Measurements from ENCODE around the gene SSX4B.
"Not testable (repeated sequence)": the region's sequence is repeated elsewhere in the genome, so short reads cannot be mapped to it uniquely, and the experiment has no call there.

Gene SSX4B, protein sequence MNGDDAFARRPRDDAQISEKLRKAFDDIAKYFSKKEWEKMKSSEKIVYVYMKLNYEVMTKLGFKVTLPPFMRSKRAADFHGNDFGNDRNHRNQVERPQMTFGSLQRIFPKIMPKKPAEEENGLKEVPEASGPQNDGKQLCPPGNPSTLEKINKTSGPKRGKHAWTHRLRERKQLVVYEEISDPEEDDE

DNA sequence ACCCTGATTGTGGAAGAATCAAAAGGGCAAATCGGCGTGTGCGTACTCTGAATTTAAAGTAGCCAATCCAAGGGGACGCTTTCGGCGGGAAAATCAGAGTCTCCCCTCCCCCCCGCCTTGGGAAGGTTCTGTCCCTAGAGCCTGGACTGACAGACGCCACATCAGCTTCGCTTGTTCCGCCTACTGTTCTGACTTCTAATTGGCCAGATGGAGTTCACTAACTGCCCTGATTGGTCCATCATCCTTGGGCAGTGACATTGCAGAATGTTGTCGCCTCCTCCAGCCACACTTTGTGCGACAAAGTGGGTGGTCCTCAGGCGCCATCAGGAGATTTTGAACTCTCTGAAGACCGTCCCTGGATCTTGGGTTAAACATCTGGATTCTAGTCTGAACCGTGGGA lies at the start of gene SSX4B:
Gene SSX4B (minus strand): TSS at position 101 of the 400 bp plus-strand sequence. CDS start 588 bp downstream, outside the sequence.
- not testable (repeated sequence) for DNase-seq

DNA sequence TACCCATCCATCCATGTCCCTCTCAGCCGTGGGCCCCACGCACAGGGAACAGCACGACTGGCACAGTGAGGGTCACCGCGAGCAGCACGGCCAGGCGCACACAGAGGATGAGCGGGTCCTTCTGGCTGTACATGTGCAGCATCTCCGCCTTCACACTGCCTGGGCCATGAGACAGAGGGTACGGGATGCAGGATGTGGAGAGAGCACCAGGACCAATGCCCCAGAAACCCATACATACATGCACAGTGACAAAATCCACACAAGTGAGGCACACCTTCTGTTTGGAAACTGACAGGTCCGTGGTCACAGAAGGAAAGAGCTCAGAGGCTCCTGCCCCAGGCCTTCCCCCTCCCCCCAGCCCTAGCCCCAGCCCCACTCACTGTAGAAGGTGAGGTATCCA lies 48.8 kb upstream of the SSX4B start:
- no peak for DNase-seq

DNA sequence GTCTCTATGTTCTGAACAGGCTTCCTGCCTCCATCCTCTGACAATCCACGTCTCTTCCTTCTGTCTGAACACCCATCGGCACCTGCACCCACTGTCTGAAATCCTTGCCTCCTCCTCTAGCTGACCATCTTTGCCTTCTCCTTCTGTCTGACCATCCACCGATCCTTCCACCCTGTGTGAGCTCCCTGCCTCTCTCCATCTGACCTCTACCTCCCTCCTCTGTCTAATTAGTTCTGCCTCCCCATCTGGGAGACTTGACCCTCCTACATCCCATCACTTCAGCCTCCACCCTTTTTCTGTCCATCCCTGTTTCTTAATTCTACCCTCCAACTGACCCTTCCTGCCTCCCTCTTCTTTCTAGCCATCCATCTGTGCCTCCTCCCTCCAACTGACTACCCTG lies 48.3 kb upstream of the SSX4B start:
- DNase-seq: no peak

DNA sequence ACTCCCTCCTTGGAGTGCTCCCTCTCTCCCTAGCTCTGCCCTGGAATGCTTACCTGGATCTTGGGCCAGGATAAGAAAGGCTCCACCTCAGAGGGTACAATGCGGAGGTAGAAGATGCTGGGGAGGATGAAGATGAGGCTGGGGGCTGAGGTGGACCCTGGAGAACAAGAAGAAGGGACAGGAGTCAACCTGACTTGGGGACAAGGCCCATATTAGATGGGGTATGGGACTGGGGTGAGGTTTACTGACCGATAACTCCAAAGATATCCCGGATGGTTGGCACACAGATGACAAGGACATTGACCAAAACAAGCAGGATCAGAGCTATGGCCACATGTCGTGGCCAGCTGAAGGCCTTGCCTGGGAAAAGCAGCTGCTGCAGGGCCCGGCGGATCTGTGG lies 47.7 kb upstream of the SSX4B start:
- no peak for DNase-seq

DNA sequence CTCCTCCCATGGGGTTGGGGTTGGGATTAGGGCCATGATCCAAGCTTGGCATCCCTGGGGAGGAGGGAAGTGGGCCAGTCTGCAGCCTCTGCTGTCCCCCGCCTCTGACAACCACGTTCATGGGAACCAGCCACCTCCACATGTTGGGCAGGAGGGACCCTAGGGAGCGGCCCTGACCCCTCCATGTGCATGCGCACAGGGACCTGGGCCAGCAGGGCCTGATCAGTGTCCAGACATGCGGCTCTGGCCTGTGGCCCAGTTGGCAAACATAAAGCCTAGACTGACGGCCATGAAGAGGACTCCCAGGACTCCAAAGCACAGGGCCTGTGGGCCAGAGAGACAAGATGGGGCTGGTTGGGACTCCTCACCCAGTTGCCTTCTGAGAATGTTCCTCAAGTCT lies 47.0 kb upstream of the SSX4B start:
- no peak for DNase-seq

DNA sequence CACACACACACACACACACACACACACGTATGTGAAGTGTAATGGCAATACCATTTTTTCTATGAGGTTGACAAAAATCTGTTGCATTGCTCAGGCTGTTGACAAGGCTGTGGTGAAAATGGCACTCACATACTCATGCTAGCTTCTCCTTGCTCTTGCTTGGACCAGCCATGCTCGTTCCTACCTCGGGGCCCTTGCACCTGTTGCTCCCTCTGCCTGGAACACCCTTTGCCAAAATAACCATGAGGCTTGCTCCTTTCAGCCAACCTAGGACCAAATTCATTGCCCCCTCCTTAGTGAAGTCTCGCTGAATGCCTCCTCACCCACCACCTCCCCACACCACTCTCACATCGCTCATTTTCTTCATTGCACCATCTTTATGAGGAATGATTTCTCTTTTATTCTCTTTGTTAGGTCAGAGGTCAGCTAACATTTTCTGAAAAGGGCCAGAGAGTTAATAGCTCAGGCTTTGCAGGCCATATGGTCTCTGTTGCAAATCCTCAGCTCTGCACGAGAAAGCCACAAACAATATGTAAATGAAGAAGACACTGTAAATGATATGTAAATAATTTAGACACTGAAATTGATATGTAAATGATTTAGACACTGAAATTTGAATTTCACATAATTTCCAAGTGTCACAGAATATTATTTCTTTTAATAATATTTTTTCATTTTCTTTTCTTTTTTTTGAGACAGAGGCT lies 45.0 kb upstream of the SSX4B start:
- no peak for DNase-seq

DNA sequence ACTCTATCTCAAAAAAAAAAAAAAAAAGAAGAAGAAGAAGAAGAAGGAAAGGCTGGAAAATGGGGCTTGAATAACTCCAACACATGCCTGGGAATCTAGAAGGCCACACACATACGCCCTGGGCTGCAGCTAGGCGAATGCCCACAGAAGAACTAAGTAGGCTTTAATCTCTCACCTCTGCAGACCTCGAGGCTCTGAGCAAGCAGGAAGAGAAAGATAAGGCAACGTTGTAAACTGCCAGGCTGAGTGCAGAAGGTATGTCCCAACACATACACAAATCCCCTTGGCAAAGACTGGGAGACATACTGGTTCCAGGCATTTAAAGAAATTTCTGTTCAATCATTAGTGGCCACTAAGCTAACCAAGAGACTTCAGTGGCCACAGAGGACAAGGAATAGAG lies 39.9 kb upstream of the SSX4B start:
- no peak for DNase-seq

DNA sequence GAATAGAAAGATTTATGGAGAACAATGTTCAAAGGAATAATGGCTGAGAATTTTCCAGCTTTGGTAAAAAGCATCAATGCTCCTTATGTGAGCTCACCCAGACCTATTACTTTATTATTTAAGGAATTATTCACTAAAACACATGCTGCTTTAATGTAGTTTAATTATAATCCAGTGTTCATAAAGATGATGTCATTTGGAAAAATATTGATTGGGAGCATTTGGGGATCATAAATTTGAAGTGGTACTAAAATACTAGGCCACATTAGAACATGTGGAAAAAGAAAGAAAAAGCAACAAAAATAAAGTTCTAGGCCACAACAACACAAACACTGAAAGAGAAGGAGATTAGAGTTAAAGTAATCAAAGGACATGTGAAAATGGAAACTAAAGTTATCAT lies 38.3 kb upstream of the SSX4B start:
- no peak for DNase-seq

DNA sequence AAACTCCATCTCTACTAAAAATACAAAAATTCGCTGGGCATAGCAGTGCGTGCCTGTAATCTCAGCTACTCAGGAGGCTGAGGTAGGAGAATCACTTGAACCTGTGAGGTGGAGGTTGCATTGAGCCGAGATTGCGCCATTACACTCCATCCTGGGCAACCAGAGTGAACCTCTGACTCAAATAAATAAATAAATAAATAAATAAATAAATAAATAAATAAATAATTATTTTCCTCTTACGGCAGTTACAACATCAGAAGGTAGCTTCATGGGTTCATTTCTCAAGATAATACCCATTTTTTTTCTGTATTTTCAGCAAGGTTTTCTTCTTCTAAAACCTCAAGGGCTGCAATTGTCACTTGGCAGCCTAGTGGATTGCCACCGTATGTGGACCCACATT lies 35.4 kb upstream of the SSX4B start:
- not testable (repeated sequence) for DNase-seq

DNA sequence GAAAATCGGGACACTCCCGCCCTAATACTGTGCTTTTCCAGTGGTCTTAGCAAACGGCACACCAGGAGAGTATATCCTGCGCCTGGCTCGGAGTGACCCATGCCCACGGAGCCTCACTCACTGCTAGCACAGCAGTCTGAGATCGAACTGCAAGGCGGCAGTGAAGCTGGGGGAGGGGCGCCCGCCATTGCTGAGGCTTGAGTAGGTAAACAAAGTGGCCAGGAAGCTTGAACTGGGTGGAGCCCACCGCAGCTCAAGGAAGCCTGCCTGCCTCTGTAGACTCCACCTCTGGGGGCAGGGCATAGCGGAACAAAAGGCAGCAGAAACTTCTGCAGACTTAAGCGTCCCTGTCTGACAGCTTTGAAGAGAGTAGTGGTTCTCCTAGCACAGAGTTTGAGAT lies 22.0 kb upstream of the SSX4B start:
- DNase-seq: not testable (repeated sequence)

DNA sequence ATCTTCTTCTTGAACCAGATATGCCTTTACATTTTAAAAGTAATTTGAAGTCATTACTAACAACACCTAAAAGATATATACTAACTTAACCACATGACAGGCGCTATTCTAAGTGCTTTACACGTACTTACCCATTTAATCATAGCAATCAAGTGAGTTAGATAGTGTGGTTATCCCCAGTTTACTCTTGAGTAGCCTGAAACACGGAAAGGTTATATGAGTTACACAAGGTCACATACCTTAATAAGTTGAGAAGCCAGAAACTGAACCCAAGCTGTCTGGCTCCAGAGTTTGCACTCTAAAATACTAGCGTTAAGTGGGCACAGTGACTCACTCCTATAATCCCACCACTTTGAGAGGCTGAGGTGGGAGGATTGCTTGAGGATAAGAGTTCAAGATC lies 18.4 kb upstream of the SSX4B start:
- DNase-seq: not testable (repeated sequence)

DNA sequence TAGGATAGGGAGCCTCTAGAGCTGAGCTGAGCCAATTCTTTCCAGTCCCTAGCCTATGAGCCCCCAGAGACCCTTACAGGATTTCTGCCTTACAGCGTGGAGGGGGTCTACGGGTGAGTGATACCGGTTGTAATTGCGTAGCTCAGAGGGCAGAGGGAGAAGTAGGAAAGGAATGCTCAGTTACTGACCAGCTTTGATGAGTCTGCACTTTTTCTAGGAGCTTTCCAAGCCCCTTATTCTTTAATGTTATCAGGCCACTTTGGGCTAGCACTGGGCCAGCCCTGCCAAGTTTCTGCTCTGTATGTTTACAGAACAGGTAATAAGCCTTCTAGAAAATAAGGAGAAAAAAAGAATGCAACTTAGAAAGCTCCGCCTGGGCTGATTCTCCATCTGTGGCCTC lies 17.8 kb upstream of the SSX4B start:
- not testable (repeated sequence) for DNase-seq

DNA sequence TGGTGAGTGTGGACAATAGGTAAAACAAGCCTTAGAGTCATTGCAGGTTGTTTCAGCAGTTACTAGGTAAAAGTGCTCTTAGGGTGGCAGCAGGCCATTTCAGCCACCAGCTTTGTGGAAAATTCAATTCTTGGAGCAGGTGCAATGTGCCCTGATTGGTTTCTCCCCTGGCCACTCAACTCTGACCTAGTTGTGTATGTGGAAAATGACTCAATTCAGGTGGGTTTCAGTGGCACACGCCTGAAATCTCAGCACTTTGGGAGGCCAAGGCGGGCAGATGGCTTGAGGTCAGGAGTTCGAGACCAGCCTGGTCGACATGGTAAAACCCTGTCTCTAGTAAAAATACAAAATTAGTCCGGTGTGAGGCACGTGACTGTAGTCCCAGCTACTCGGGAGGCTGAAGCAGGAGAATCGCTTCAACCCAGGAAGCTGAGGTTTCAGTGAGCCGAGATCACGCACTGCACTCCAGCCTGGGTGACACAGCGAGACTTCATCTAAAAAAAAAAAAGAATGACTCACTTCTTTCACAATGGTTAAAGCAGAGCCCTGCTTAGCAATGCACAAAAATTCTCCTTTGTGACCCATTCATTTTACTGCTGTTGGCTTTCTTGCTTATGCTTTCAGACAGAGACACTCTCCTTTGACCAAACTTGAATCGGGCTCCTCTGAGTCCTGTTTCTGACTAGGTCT lies 15.4 kb upstream of the SSX4B start:
- not testable (repeated sequence) for DNase-seq

DNA sequence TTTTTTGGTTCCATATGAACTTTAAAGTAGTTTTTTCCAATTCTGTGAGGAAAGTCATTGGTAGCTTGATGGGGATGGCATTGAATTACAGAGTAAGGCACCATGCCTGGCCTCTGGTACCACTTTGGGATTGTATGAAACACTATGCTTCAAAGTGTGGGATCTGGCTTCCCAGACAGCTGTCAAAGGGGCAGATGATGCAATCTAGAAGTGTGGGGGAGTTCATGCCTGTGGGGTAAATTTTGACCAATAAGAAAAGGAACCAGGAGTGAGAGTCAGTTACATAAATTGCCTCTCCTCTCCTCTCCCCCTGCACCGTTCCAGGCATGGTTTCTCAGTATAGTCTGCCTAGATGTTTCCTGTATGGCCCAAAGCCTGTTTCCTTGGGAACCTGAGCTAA lies 13.9 kb downstream of the SSX4B start:
- DNase-seq: not testable (repeated sequence)

DNA sequence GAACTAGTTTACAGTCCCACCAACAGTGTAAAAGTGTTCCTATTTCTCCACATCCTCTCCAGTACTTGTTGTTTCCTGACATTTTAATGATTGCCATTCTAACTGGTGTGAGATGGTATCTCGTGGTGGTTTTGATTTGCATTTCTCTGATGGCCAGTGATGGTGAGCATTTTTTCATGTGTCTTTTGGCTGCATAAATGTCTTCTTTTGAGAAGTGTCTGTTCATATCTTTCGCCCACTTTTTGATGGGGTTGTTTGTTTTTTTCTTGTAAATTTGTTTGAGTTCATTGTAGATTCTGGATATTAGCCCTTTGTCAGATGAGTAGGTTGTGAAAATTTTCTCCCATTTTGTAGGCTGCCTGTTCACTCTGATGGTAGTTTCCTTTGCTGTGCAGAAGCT lies 14.8 kb downstream of the SSX4B start:
- DNase-seq: not testable (repeated sequence)

DNA sequence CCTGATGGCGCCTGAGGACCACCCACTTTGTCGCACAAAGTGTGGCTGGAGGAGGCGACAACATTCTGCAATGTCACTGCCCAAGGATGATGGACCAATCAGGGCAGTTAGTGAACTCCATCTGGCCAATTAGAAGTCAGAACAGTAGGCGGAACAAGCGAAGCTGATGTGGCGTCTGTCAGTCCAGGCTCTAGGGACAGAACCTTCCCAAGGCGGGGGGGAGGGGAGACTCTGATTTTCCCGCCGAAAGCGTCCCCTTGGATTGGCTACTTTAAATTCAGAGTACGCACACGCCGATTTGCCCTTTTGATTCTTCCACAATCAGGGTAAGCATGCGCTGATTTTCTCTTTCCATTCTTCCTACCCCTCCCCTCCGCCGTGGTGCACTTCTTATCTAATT lies 28.5 kb downstream of the SSX4B start, which contains the start of gene SSX4:
Gene SSX4 (plus strand): TSS at position 301 of the 400 bp plus-strand sequence. CDS start 515 bp downstream, outside the sequence.
- not testable (repeated sequence) for DNase-seq

DNA sequence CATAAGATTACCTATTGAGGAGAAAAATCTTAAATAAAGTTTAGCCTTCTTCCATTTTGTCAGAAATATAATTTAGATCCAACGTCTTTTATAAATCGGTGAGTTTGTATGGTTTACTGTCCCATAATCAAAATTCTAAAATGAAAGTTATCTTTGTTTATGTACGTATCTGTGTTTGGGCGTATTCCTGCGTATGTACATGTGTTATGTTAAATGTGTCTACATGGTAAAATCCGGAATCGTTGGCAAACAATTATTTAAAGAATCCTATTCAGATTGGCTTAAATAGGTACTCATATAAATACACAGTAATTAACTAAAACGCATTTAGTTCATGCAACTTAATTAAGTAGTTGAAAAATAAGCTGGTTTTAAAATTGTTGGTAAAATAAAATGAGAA lies 41.4 kb downstream of the SSX4B start:
- DNase-seq: not testable (repeated sequence)

DNA sequence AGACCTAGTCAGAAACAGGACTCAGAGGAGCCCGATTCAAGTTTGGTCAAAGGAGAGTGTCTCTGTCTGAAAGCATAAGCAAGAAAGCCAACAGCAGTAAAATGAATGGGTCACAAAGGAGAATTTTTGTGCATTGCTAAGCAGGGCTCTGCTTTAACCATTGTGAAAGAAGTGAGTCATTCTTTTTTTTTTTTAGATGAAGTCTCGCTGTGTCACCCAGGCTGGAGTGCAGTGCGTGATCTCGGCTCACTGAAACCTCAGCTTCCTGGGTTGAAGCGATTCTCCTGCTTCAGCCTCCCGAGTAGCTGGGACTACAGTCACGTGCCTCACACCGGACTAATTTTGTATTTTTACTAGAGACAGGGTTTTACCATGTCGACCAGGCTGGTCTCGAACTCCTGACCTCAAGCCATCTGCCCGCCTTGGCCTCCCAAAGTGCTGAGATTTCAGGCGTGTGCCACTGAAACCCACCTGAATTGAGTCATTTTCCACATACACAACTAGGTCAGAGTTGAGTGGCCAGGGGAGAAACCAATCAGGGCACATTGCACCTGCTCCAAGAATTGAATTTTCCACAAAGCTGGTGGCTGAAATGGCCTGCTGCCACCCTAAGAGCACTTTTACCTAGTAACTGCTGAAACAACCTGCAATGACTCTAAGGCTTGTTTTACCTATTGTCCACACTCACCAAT lies 43.9 kb downstream of the SSX4B start:
- DNase-seq: not testable (repeated sequence)

DNA sequence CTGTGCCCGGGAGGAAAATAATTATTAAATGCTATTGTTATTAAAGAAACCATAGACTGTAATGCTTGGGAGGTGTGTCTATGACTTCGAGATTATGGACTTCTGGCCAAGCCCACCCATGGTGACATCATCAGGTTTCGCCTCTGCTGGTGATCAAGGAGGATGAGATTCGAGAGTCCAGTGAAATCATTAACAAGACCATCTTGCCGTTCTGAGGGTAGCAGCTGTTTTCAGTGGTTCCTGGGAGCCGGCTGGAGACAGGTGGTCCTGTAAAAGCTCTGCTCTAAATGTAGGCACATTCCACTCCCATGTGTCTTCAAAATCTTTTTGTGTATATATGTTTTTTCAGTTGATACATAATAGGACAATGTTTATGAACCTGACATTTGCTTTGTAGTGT lies 52.5 kb downstream of the SSX4B start:
- DNase-seq: not testable (repeated sequence)

DNA sequence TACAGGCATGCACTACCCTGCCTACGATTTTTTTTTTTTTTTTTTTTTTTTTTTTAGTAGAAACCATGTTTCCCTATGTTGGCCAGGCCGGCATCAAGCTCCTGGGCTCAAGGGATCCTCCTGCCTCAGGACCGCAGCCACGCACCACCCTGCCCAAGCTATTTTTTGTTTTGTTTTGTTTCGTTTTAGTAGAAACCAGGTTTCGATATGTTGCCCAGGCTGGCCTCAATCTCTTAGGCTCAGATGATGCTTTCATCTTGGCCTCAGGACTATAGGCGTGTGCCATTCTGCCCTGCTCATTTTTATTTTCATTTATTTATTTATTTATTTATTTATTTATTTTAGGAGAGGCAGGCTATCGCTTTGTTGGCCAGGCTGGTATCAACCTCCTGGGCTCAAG lies 54.1 kb downstream of the SSX4B start:
- DNase-seq: no peak

DNA sequence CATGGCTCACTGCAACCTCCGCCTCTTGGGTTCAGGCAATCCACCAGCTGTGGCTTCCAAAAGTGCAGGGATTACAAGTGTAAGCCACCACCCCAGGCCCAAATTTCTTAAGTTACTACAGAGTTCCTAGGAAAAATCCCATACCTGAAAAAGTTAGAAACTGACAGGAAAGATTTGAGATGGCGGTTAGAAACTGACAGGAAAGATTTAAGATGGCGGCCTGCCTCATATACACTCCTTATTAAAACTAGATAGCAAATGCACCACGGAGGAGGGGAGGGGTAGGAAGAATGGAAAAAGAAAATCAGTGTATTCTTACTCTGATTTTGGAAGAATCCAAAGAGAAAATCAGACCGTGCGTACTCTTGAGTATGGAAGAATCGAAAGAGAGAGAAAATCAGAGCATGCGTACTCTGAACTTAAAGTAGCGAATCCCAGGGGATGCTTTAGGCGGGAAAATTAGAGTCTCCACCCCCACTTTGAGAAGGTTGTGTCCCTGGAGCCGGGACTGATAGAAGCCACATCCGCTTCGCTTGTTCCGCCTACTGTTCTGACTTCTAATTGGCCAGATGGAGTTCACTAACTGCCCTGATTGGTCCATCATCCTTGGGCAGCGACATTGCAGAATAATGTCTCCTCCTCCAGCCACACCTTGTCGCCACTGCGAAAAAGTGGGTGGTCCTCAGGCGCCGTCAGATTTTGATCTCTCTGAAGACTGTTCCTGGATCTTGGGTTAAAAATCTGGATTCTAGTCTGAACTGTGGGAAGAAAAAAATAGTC lies 55.3 kb downstream of the SSX4B start, which contains the start of gene SSX3:
Gene SSX3 (minus strand): TSS at position 389 of the 780 bp plus-strand sequence. CDS start 1,454 bp downstream, outside the sequence.
- not testable (repeated sequence) for DNase-seq
